H1 (cell line): Measurements from ENCODE around the gene ETNPPL. TPM values are rescaled to one million over a fixed set of nuclear protein-coding genes. Genes with fewer than 3 reads are reported as not detected.

Experiments
- CTCF ChIA-PET: fragments of 300-600 bp; sonication (Branson Sonifier 250); formaldehyde crosslinking; loops from one replicate; lab custom pipeline; 2021; ENCODE audit not compliant: partially characterized antibody; lab: Charles Lee
- POLR2A ChIA-PET: fragments of 300-600 bp; sonication (Branson Sonifier 250); formaldehyde crosslinking; loops from one replicate; lab custom pipeline; 2021; ENCODE audit warnings: inconsistent platforms; ENCODE audit not compliant: partially characterized antibody; lab: Charles Lee
- DNase-seq, 2 experiments: peaks; one replicate each; pipeline versions ENCODE4 v3.0.0 to v3.0.0-alpha.2; 2010 to 2022; ENCODE audit warnings: low spot score in 2 of 2, low read depth in 1 of 2, mixed read lengths in 1 of 2
- FAIRE-seq: peaks from 2 replicates; lab custom pipeline; 2011; peaks lifted over from hg19 to GRCh38; lab: Jason Lieb, UNC
- H2AFZ ChIP-seq: 2 replicates; pipeline ENCODE4 v1.8.1; 2012; ENCODE audit warnings: low read length, inconsistent platforms
- H2AK5ac ChIP-seq: 2 replicates; pipeline ENCODE4 v1.6.1; 2013; ENCODE audit warnings: low read depth, low read length
- H2BK120ac ChIP-seq: replicated peaks from 2 replicates; pipeline ENCODE3; 2013; ENCODE audit warnings: low read depth, low read length, inconsistent platforms
- H2BK12ac ChIP-seq: 2 replicates; pipeline ENCODE4 v1.6.1; 2013; ENCODE audit warnings: low read depth, low read length
- H2BK15ac ChIP-seq: 2 replicates; pipeline ENCODE4 v1.6.1; 2013; ENCODE audit warnings: low read length
- H2BK20ac ChIP-seq: 2 replicates; pipeline ENCODE4 v1.6.1; 2013; ENCODE audit warnings: low read length
- H2BK5ac ChIP-seq: 2 replicates; pipeline ENCODE4 v1.6.1; 2013; ENCODE audit warnings: low read depth, low read length
- H3K14ac ChIP-seq: 2 replicates; pipeline ENCODE4 v1.6.1; 2013; ENCODE audit warnings: inconsistent platforms; ENCODE audit not compliant: insufficient read length
- H3K18ac ChIP-seq: 2 replicates; pipeline ENCODE4 v1.6.1; 2013; ENCODE audit warnings: low read length; ENCODE audit errors: extremely low read depth
- H3K23ac ChIP-seq: 2 replicates; pipeline ENCODE4 v1.6.1; 2013; ENCODE audit warnings: inconsistent platforms; ENCODE audit not compliant: insufficient read length
- H3K23me2 ChIP-seq: 2 replicates; pipeline ENCODE4 v1.6.1; 2013; ENCODE audit warnings: low read depth, low read length
- H3K27ac ChIP-seq: 2 replicates; pipeline ENCODE4 v1.6.1; 2011; ENCODE audit warnings: low read depth, low read length, inconsistent platforms
- H3K27me3 ChIP-seq, 4 experiments: replicated peaks in 1 of 4; 1 replicate in 1 of 4; 2 replicates in 3 of 4; pipeline versions ENCODE4 v1.6.1 to v1.8.1; 2011 to 2013; ENCODE audit warnings: low read length in 3 of 4, mild to moderate bottlenecking in 3 of 4, inconsistent platforms in 2 of 4, mixed read lengths in 2 of 4, moderate library complexity in 1 of 4; ENCODE audit not compliant: control insufficient read depth in 3 of 4, insufficient read depth in 3 of 4; ENCODE audit errors: extremely low read depth in 1 of 4
- H3K36me3 ChIP-seq, 4 experiments: 2 replicates each; pipeline versions ENCODE4 v1.6.1 to v1.8.1; 2011 to 2013; ENCODE audit warnings: mild to moderate bottlenecking in 4 of 4, low read length in 3 of 4, moderate library complexity in 2 of 4, control low read depth in 1 of 4, inconsistent platforms in 1 of 4; ENCODE audit not compliant: insufficient read depth in 4 of 4, control insufficient read depth in 2 of 4
- H3K4ac ChIP-seq: replicated peaks from 2 replicates; pipeline ENCODE3; 2013; ENCODE audit warnings: low read length, low read depth, mixed read lengths, inconsistent platforms; ENCODE audit not compliant: insufficient read length
- H3K4me1 ChIP-seq, 4 experiments: replicated peaks in 1 of 4; 1 replicate in 1 of 4; 2 replicates in 3 of 4; pipeline versions ENCODE4 v1.6.1 to v1.8.1; 2011 to 2013; ENCODE audit warnings: low read length in 3 of 4, inconsistent platforms in 2 of 4, mixed read lengths in 1 of 4; ENCODE audit not compliant: insufficient read depth in 4 of 4, control insufficient read depth in 3 of 4
- H3K4me2 ChIP-seq, 2 experiments: 2 replicates each; pipeline versions ENCODE4 v1.6.1 to v1.8.1; 2011 to 2013; ENCODE audit warnings: low read depth in 2 of 2, low read length in 2 of 2, control low read depth in 1 of 2, inconsistent platforms in 1 of 2, mild to moderate bottlenecking in 1 of 2; ENCODE audit not compliant: insufficient read depth in 1 of 2
- H3K4me3 ChIP-seq, 4 experiments: fragments of 200-600, 300-600 bp in 1 of 4; sonication (generic), shearing (Covaris generic), sonication (Bioruptor Twin) in 1 of 4; 2 replicates each; pipeline versions ENCODE4 v1.5.1 to v1.8.1; 2011 to 2016; ENCODE audit warnings: low read length in 4 of 4, low read depth in 3 of 4, control low read depth in 2 of 4, inconsistent platforms in 2 of 4, mild to moderate bottlenecking in 2 of 4, mixed read lengths in 1 of 4, moderate library complexity in 1 of 4; ENCODE audit not compliant: insufficient read depth in 2 of 4; ENCODE audit errors: extremely low read depth in 1 of 4
- H3K56ac ChIP-seq: replicated peaks from 2 replicates; pipeline ENCODE3; 2013; ENCODE audit warnings: low read depth, mild to moderate bottlenecking, mixed read lengths, low read length, inconsistent platforms; ENCODE audit not compliant: insufficient read length
- H3K79me1 ChIP-seq: 2 replicates; pipeline ENCODE4 v1.6.1; 2013; ENCODE audit warnings: low read depth, low read length, control low read depth
- H3K79me2 ChIP-seq, 2 experiments: 2 replicates each; pipeline versions ENCODE4 v1.6.1 to v1.8.1; 2012 to 2013; ENCODE audit warnings: low read length in 2 of 2, mild to moderate bottlenecking in 2 of 2, inconsistent platforms in 1 of 2; ENCODE audit not compliant: insufficient read depth in 2 of 2, control insufficient read depth in 1 of 2
- H3K9ac ChIP-seq, 4 experiments: replicated peaks in 1 of 4; 1 replicate in 1 of 4; 2 replicates in 3 of 4; pipeline versions ENCODE4 v1.6.1 to v1.8.1; 2011 to 2013; ENCODE audit warnings: low read depth in 3 of 4, low read length in 3 of 4, control low read depth in 2 of 4, mild to moderate bottlenecking in 2 of 4, moderate library complexity in 2 of 4, inconsistent platforms in 1 of 4; ENCODE audit errors: extremely low read depth in 1 of 4
- H3K9me3 ChIP-seq, 2 experiments: 2 replicates each; pipeline versions ENCODE4 v1.6.1 to v1.8.1; 2012 to 2013; ENCODE audit warnings: mild to moderate bottlenecking in 2 of 2, moderate library complexity in 2 of 2, control low read depth in 1 of 2, inconsistent platforms in 1 of 2, low read depth in 1 of 2, low read length in 1 of 2, mixed read lengths in 1 of 2; ENCODE audit not compliant: insufficient read depth in 2 of 2
- H4K20me1 ChIP-seq, 2 experiments: replicated peaks in 1 of 2; 2 replicates each; pipeline versions ENCODE3 to v1.8.1; 2011 to 2013; ENCODE audit warnings: inconsistent platforms in 2 of 2, low read length in 2 of 2, mild to moderate bottlenecking in 1 of 2; ENCODE audit not compliant: insufficient read depth in 2 of 2, control insufficient read depth in 1 of 2
- H4K5ac ChIP-seq: 2 replicates; pipeline ENCODE4 v1.6.1; 2013; ENCODE audit warnings: low read length, low read depth, mixed read lengths, inconsistent platforms; ENCODE audit not compliant: insufficient read length
- H4K8ac ChIP-seq: 2 replicates; pipeline ENCODE4 v1.8.0; 2013; ENCODE audit warnings: mild to moderate bottlenecking, moderate library complexity, low read length, inconsistent platforms; ENCODE audit not compliant: insufficient read depth; ENCODE audit errors: extremely low read depth
- H4K91ac ChIP-seq: replicated peaks from 2 replicates; pipeline ENCODE3; 2013; ENCODE audit warnings: low read length, mixed read lengths, inconsistent platforms; ENCODE audit not compliant: insufficient read length
- EZH2 ChIP-seq: fragments of 200-600 bp; sonication (generic); IDR thresholded peaks from 2 replicates; pipeline ENCODE4 v1.7.1; 2012; ENCODE audit warnings: low read depth, mild to moderate bottlenecking, moderate library complexity, low read length, inconsistent platforms; ENCODE audit not compliant: severe bottlenecking
- GABPA ChIP-seq: IDR thresholded peaks from 2 replicates; pipeline ENCODE4 v1.6.1; 2011; ENCODE audit warnings: mild to moderate bottlenecking, low read length, moderate library complexity, borderline replicate concordance; ENCODE audit not compliant: insufficient read depth
- PHF8 ChIP-seq: fragments of 200-600 bp; sonication (generic); conservative IDR thresholded peaks from 2 replicates; pipeline ENCODE4 v1.7.1; 2012; ENCODE audit warnings: low read depth, mild to moderate bottlenecking, inconsistent platforms, low read length, moderate library complexity
- RAD21 ChIP-seq, 2 experiments: IDR thresholded peaks in 1 of 2; conservative IDR thresholded peaks in 1 of 2; 2 replicates each; pipeline ENCODE4 v1.6.1; 2011; ENCODE audit warnings: low read depth in 2 of 2, low read length in 2 of 2, improper control_type of control experiment in 1 of 2, inconsistent platforms in 1 of 2, mild to moderate bottlenecking in 1 of 2, moderate library complexity in 1 of 2
- SIX5 ChIP-seq: IDR thresholded peaks from 2 replicates; pipeline ENCODE4 v1.6.1; 2011; ENCODE audit warnings: mild to moderate bottlenecking, low read depth, low read length
- TAF1 ChIP-seq: IDR thresholded peaks from 2 replicates; pipeline ENCODE4 v1.6.1; 2011; ENCODE audit warnings: mild to moderate bottlenecking, low read depth, low read length
- TCF12 ChIP-seq: IDR thresholded peaks from 2 replicates; pipeline ENCODE4 v1.6.1; 2011; ENCODE audit warnings: low read depth, mild to moderate bottlenecking, low read length
- WGBS, 2 experiments: shearing (Covaris generic) in 1 of 2; methylation state at CpG; one replicate each; pipeline versions ENCODE4 v1.1.6 to v1.1.7; 2013 to 2015; ENCODE audit warnings: low lambda C conversion rate in 2 of 2, mixed read lengths in 2 of 2, inconsistent platforms in 1 of 2, low coverage in 1 of 2, missing lambda C conversion rate in 1 of 2; ENCODE audit not compliant: insufficient replicate concordance in 2 of 2, insufficient coverage in 1 of 2, insufficient read length in 1 of 2; ENCODE audit errors: extremely low coverage in 1 of 2, missing lambda C conversion rate in 1 of 2; 5-methylcytosine and 5-hydroxymethylcytosine counted together
- long read RNA-seq, 2 experiments: library from RNA in 1 of 2; library from capped mRNA in 1 of 2; stranded (forward); transcript quantifications; one replicate each; pipeline ENCODE4 v2.0.0, GENCODE V29; 2021; ENCODE audit warnings: inconsistent platforms in 1 of 2
- polyA minus RNA-seq, 3 experiments: library from RNA; depleted of rRNA, polyadenylated mRNA; stranded (reverse); fragments of >200 nt; gene quantifications; 1 replicate in 2 of 3; 2 replicates in 1 of 3; pipeline ENCODE4 v1.2.3, GENCODE V29; 2011
- polyA plus RNA-seq, 7 experiments: library from polyadenylated mRNA; depleted of rRNA in 3 of 7; stranded (reverse) in 5 of 7; unstranded in 2 of 7; fragments of >200 nt in 5 of 7; fragments of 200-250 nt in 2 of 7; gene quantifications; 1 replicate in 5 of 7; 2 replicates in 1 of 7; 4 replicates in 1 of 7; pipeline versions ENCODE4 v1.2.1 to v1.2.3, GENCODE V29; 2011 to 2013; ENCODE audit warnings: missing spikeins in 2 of 7, mixed read lengths in 2 of 7
- total RNA-seq: library from RNA; stranded (reverse); fragmentation: NEBNext Ultra II Directional; extraction: Animal tissue kit (Norgen Biotek cat#: 25700); gene quantifications from 2 replicates; pipeline ENCODE4 v1.2.1, GENCODE V29; 2021
- TF ChIP-seq, protein P1 (sequence below): IDR thresholded peaks from 2 replicates; pipeline ENCODE4 v1.6.1; 2012; ENCODE audit warnings: inconsistent platforms

The ETNPPL gene
- 2.5 and 3.9 TPM in 2 replicates for total RNA-seq
- 0.41 and 0.80 TPM in 2 replicates for polyA plus RNA-seq (2011; rRNA removed)
- 1.1 TPM for polyA plus RNA-seq (2011; cell fraction: cytosol; rRNA removed)
- polyA plus RNA-seq (2011; cell fraction: nucleus; rRNA removed), result 1.6 TPM
- polyA plus RNA-seq (2012, experiment 1 of 2), result 1.2 to 1.9 TPM (median 1.7 TPM) in 4 replicates
- polyA plus RNA-seq (2012, experiment 2 of 2), result 0.12 TPM
- polyA plus RNA-seq (2013, experiment 1 of 2), result 1.6 TPM
- 1.2 TPM for polyA plus RNA-seq (2013, experiment 2 of 2)
- 1.2 and 1.7 TPM in 2 replicates for polyA minus RNA-seq (2011; rRNA and poly(A)+ RNA removed)
- polyA minus RNA-seq (2011; cell fraction: cytosol; rRNA and poly(A)+ RNA removed), result 1.0 TPM
- polyA minus RNA-seq (2011; cell fraction: nucleus; rRNA and poly(A)+ RNA removed), result 1.3 TPM
- long read RNA-seq, experiment 1, partial matches to known transcripts, result 1 of 3 reads
- long read RNA-seq, experiment 1, other reads (novel, unspliced or antisense), result 0 of 3 reads
- long read RNA-seq, experiment 2, partial matches to known transcripts, result 3 of 5 reads
- long read RNA-seq, experiment 2, other reads (novel, unspliced or antisense), result 0 of 5 reads

DNA sequence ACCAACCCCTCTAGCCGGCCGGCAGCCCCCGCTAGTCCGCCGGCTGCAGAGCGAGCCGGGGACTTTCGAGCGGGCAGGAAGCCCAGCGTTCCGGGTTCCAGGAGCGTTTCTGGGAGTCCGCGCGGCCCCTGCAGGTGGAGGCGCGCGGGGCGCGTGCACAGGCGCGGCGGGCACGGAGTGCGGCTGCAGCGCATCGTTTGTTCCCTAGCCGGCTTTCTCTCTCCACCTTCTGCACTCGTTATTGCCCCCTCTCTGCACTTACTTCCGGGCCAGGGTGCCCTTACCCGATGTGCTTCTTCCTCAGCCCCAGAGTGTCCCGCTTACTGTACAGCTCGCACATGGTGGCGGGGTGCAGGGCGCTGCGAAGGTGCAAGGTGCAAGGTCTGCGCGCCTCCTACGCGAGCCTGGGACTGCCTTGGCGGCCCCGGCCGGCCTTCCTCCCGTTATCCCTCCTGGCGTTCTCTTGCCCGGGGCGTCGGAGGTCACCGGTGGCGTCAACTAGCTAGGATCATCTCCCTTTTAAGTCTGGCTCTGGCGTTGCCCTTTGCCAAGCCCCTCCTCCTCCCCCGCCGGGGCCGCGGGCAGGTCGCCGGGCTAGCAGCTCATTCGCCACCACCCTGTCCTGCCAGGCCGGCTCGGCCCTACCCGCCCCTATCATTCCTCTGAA lies at the start of gene ETNPPL:
TSS of gene ETNPPL (minus strand) at position 495 of the 667 bp plus-strand sequence. CDS start at position 340, 155 bp downstream.
- Histone ChIP-seq H3K79me2 (no peaks in the 10 kb centered on the region), H4K5ac (peak within 1 kb of the TSS; percentile 24), H2BK20ac (no peak within 1 kb of the TSS), H3K4ac (no peak within 1 kb of the TSS), H3K9me3 (no peaks in the 10 kb centered on the region), H4K91ac (no peak within 1 kb of the TSS), H3K4me3 (peak within 1 kb of the TSS; percentile 65 to 85 (median 72)), H2BK15ac (no peak within 1 kb of the TSS), H4K20me1 (no peaks in the 10 kb centered on the region), H3K4me2 (peak within 1 kb of the TSS; percentile 73 to 83), H3K23me2 (peaks cover 10% of the 10 kb centered on the region), H3K79me1 (no peaks in the 10 kb centered on the region), H2BK12ac (peak within 1 kb of the TSS; percentile 71; the same call in 1 of the 2 replicates), H2BK5ac (no peak within 1 kb of the TSS; the same call in 1 of the 2 replicates), H3K18ac (no peak within 1 kb of the TSS), H3K14ac (no peak within 1 kb of the TSS), H2AK5ac (no peak within 1 kb of the TSS), H3K4me1 (peaks cover 0 to 4% (median 0%) of the 10 kb centered on the region in 4 experiments; a peak in 2 of 7 replicates), H3K23ac (no peak within 1 kb of the TSS), H3K36me3 (no peaks in the 10 kb centered on the region), H3K56ac (no peak within 1 kb of the TSS), H2AFZ (peak within 1 kb of the TSS; percentile 93), H2BK120ac (no peak within 1 kb of the TSS), H3K9ac (peak within 1 kb of the TSS in 2 of 4 experiments; percentile 39 to 61; a peak in 4 of 7 replicates), H4K8ac (peak within 1 kb of the TSS; percentile 20), H3K27ac (no peak within 1 kb of the TSS), H3K27me3 (peaks cover 0 to 6% (median 3%) of the 10 kb centered on the region in 4 experiments; a peak in 5 of 7 replicates)
- WGBS, 2 experiments, result 2% methylated on average over 58 of the region's 61 CpGs; no CpG with 5 or more reads in 1 of the 2 experiments
- ChIA-PET POLR2A (interaction anchor here (0.6 to 1.5 kb wide), 5 partner anchors 12 to 540 kb away, joined by 3 to 7 read pairs (median 3); partner anchors contain the start of genes OSTC and RPL34), CTCF (interaction anchor here (0.7 to 3.1 kb wide), 6 partner anchors 11 to 469 kb away, joined by 3 to 14 read pairs (median 3); no protein-coding TSS in a partner anchor)
- FAIRE-seq, result peak; percentile 52
- DNase-seq, result peak; percentile 29 to 85
- no peak for TF ChIP-seq TCF12
- peak; percentile 66; the same call in 1 of the 2 replicates for TF ChIP-seq GABPA
- TF ChIP-seq SIX5, result no peak
- TF ChIP-seq, protein P1, sequence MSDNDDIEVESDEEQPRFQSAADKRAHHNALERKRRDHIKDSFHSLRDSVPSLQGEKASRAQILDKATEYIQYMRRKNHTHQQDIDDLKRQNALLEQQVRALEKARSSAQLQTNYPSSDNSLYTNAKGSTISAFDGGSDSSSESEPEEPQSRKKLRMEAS, result peak; percentile 77
- TF ChIP-seq PHF8, result peak; percentile 39
- peak; percentile 14 to 35; a peak in 2 of 4 replicates for TF ChIP-seq RAD21 (IDR thresholded peaks at IDR 0.05 in 1 of 2, conservative IDR thresholded peaks at IDR 0.05 in 1 of 2; ENCODE audit: low read depth in 2 of 2, low read length in 2 of 2)
- TF ChIP-seq TAF1, result peak; percentile 19; the same call in 1 of the 2 replicates
- TF ChIP-seq EZH2, result peak; percentile 47
